ENCODE results near the gene DHX35. TPM values are rescaled to one million over a fixed set of nuclear protein-coding genes. Genes with fewer than 3 reads are reported as not detected.

The DHX35 gene
- total and polyA plus RNA-seq, 9 donors: 7.6 to 10.1 (median 9.2) TPM

DNA sequence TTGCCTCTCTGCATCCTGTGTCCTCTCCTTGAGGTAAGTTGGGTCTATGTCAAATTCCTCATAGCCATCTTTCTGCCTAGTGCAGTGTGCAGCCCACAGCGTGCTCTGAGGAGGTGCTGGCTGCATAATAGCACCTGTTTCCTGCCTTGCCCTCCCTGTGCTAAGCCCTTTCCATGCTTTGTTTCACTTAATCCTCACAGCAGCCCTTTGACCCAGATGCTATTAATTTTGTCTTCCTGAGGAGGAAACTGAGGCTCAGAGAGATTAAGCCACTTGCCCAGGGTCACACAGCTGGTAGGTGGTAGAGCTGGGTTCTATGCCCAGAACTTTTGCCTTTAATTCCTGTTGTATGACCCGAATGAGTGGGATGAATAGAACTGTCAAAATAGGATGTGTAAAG, 22.5 kb upstream of the DHX35 start:
- Histone ChIP-seq H3K27ac (ENCODE audit: low read length) (no peak overlapping the region), H3K4me3 (ENCODE audit: low read length) (no peak overlapping the region), H3K27me3 (ENCODE audit: control insufficient read depth, insufficient read depth, low read length) (no peaks in the 10 kb centered on the region), H3K4me1 (ENCODE audit: control insufficient read depth, insufficient read depth, low read length) (no peaks in the 10 kb centered on the region), H3K9me3 (replicated peaks; ENCODE audit: control insufficient read depth, low read depth, low read length) (no peaks in the 10 kb centered on the region), H3K36me3 (ENCODE audit: control insufficient read depth, insufficient read depth, low read length) (peaks cover 21% of the 10 kb centered on the region)
- whole genome bisulfite sequencing (ENCODE audit: insufficient coverage): 60% methylated on average over 1 of the region's 2 CpGs
- DNase-seq: no peak

DNA sequence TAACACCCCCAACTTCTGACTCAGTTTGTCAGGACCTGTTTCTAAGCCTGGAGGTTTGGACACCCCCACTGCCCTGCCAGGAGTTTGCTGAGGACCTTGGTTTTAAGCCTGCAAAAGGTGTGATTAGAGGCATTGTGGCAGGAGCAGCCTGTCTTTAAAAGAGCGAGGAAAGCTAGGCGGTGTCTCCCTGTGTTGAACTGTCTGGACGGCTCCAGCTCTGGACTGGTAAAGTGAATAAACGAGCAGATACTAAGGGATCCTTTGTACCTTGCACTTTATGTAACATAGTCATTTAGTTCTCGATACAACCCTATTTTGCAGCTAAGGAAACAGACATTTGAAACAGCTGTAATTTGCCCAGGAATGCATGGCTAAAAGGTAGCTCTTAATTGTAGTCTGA, 21.5 kb upstream of the DHX35 start:
- Histone ChIP-seq H3K9me3 (replicated peaks; ENCODE audit: control insufficient read depth, low read depth, low read length) (no peaks in the 10 kb centered on the region), H3K4me1 (ENCODE audit: control insufficient read depth, insufficient read depth, low read length) (no peaks in the 10 kb centered on the region), H3K27me3 (ENCODE audit: control insufficient read depth, insufficient read depth, low read length) (no peaks in the 10 kb centered on the region), H3K27ac (ENCODE audit: low read length) (no peak overlapping the region), H3K4me3 (ENCODE audit: low read length) (no peak overlapping the region), H3K36me3 (ENCODE audit: control insufficient read depth, insufficient read depth, low read length) (peaks cover 21% of the 10 kb centered on the region)
- DNase-seq: no peak
- WGBS (ENCODE audit: insufficient coverage): 100% methylated on average over 4 of the region's 5 CpGs

DNA sequence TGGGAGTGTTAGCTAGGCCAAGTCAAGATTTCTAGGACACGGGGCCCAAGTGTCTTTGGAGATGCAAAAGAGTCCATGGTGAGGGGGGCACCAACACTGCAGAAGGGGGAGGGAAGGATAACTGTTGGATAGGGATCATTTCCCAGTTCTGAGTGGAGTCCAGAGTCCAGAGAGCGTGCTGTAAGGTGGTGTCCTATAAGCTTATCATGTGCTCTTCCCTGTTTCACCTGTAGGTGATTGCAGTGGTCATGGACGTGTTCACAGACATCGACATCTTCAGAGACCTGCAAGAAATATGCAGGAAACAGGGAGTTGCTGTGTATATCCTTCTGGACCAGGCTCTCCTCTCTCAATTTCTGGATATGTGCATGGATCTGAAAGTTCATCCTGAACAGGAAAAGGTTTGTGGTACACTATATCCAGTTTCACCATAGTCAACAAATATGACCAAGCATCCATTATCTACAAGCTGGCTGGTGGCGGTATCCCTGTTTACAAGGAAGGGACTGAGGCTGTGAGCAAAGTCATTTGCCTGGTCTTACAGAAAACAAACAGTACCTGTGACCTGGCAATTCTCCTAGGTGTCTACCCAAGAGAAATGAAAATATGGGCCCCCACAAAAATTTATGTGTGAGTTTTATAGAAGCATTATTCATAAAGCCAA, 20.3 kb upstream of the DHX35 start:
- Histone ChIP-seq H3K4me1 (ENCODE audit: control insufficient read depth, insufficient read depth, low read length) (no peaks in the 10 kb centered on the region), H3K36me3 (ENCODE audit: control insufficient read depth, insufficient read depth, low read length) (peaks cover 21% of the 10 kb centered on the region), H3K27me3 (ENCODE audit: control insufficient read depth, insufficient read depth, low read length) (no peaks in the 10 kb centered on the region), H3K9me3 (replicated peaks; ENCODE audit: control insufficient read depth, low read depth, low read length) (no peaks in the 10 kb centered on the region), H3K27ac (ENCODE audit: low read length) (no peak overlapping the region), H3K4me3 (ENCODE audit: low read length) (no peak overlapping the region)
- DNase-seq: no peak
- WGBS (ENCODE audit: insufficient coverage): 95% methylated on average over 2 of the region's 5 CpGs

DNA sequence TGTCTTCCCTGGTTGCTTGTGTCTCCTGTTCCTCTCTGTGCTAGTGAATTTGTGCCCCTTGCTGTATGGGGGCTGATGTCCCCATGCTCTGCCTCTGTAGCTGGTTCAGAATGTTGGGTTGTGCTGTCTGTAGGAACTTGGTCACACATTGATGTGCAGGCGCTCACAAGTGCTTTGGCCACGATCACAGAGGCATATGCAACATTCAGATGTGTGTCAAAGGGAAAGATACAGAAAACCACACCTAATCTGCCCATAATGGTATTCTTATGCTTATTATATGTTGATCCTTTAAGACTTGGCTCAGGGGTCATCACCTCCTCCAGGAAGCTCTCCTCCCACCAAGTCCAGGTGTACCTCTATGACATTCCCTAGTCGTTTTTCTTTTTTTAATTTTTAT, 17.1 kb upstream of the DHX35 start:
- no peaks in the 10 kb centered on the region for H3K9me3 ChIP-seq (replicated peaks; ENCODE audit: control insufficient read depth, low read depth, low read length)
- no peak overlapping the region for H3K27ac ChIP-seq (ENCODE audit: low read length)
- H3K36me3 ChIP-seq (ENCODE audit: control insufficient read depth, insufficient read depth, low read length): peaks cover 21% of the 10 kb centered on the region
- WGBS (ENCODE audit: insufficient coverage): no CpG with 5 or more reads among the region's 3 CpGs
- no peak overlapping the region for H3K4me3 ChIP-seq (ENCODE audit: low read length)
- H3K4me1 ChIP-seq (ENCODE audit: control insufficient read depth, insufficient read depth, low read length): no peaks in the 10 kb centered on the region
- no peaks in the 10 kb centered on the region for H3K27me3 ChIP-seq (ENCODE audit: control insufficient read depth, insufficient read depth, low read length)
- no peak for DNase-seq

DNA sequence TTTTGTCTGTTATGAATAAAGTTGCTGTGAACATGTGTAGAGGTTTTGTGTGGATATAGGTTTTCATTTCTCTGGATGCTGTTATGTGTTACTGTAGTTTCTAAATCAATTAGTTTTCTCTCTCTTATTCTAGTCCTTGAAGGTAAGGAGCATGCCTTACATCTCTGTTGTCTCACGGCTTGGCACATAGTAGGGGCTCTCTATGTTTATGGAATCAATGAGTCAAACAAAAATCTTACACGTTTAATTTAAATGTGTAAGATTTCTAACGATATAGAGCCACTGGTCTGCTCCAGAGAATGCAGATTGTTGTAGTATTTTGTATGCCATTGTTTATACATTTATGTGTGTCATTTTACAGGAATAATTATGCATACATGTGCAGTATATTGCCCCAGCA, 15.3 kb upstream of the DHX35 start:
- Histone ChIP-seq H3K9me3 (replicated peaks; ENCODE audit: control insufficient read depth, low read depth, low read length) (no peaks in the 10 kb centered on the region), H3K36me3 (ENCODE audit: control insufficient read depth, insufficient read depth, low read length) (peaks cover 28% of the 10 kb centered on the region), H3K27me3 (ENCODE audit: control insufficient read depth, insufficient read depth, low read length) (no peaks in the 10 kb centered on the region), H3K4me1 (ENCODE audit: control insufficient read depth, insufficient read depth, low read length) (no peaks in the 10 kb centered on the region), H3K4me3 (ENCODE audit: low read length) (no peak overlapping the region), H3K27ac (ENCODE audit: low read length) (no peak overlapping the region)
- no peak for DNase-seq
- 100% methylated on average over 2 of the region's 3 CpGs for WGBS (ENCODE audit: insufficient coverage)

DNA sequence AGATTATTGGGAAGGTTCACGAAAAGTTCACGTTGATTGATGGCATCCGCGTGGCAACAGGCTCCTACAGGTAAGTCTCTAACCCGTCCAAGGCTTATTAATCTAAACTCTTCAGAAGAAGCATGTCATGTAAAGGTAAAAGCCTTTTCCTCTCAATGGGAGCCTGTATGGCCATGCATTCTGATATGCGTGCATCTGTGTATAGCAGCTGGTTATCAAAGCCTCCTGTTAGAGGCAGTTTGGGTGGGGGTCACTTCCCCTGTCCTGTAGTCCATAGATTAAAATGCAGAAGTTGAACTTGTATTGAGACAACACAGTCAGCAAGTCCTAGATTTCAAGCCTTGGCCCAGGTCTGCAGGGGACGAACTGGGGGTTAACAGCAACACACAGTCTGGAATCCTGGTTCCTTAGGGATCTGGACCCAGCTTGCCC, 14.2 kb upstream of the DHX35 start:
- no peaks in the 10 kb centered on the region for H3K9me3 ChIP-seq (replicated peaks; ENCODE audit: control insufficient read depth, low read depth, low read length)
- peaks cover 28% of the 10 kb centered on the region for H3K36me3 ChIP-seq (ENCODE audit: control insufficient read depth, insufficient read depth, low read length)
- H3K27me3 ChIP-seq (ENCODE audit: control insufficient read depth, insufficient read depth, low read length): no peaks in the 10 kb centered on the region
- WGBS (ENCODE audit: insufficient coverage): 100% methylated on average over 1 of the region's 7 CpGs
- DNase-seq: no peak
- H3K27ac ChIP-seq (ENCODE audit: low read length): no peak overlapping the region
- H3K4me3 ChIP-seq (ENCODE audit: low read length): no peak overlapping the region
- H3K4me1 ChIP-seq (ENCODE audit: control insufficient read depth, insufficient read depth, low read length): no peaks in the 10 kb centered on the region

DNA sequence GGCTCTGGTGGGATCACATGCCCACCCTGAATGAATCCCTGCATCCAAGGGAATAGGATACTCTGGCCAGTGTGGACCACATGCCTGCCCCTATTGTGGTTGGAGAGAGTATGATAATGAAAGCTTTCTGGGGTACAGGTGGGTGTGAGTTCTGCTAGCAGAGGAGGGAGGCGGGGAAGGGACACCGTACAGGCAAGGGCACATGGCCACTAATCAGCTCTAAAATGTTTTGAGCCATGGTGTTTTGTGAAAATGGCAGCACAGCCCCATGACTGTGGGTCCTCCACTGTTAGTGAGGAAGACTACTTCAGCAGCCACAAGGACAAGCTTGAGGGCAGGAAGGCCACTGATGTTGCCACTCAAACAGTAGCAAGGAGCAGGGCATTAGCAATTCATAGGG, 11.9 kb upstream of the DHX35 start:
- no peaks in the 10 kb centered on the region for H3K4me1 ChIP-seq (ENCODE audit: control insufficient read depth, insufficient read depth, low read length)
- no peak overlapping the region for H3K27ac ChIP-seq (ENCODE audit: low read length)
- H3K4me3 ChIP-seq (ENCODE audit: low read length): no peak overlapping the region
- WGBS (ENCODE audit: insufficient coverage): 95% methylated on average over 2 of the region's 2 CpGs
- no peak for DNase-seq
- H3K27me3 ChIP-seq (ENCODE audit: control insufficient read depth, insufficient read depth, low read length): no peaks in the 10 kb centered on the region
- peaks cover 29% of the 10 kb centered on the region for H3K36me3 ChIP-seq (ENCODE audit: control insufficient read depth, insufficient read depth, low read length)
- no peaks in the 10 kb centered on the region for H3K9me3 ChIP-seq (replicated peaks; ENCODE audit: control insufficient read depth, low read depth, low read length)

DNA sequence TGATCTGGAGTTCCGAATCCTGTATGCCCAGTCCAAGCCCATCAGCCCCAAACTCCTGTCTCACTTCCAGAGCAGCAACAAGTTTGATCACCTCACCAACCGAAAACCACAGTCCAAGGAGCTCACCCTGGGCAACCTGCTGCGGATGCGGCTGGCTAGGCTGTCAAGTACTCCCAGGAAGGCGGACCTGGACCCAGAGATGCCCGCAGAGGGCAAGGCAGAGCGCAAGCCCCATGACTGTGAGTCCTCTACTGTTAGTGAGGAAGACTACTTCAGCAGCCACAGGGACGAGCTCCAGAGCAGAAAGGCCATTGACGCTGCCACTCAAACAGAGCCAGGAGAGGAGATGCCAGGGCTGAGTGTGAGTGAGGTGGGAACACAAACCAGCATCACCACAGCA, 10.5 kb upstream of the DHX35 start:
- 95% methylated on average over 8 of the region's 9 CpGs for WGBS (ENCODE audit: insufficient coverage)
- peaks cover 29% of the 10 kb centered on the region for H3K36me3 ChIP-seq (ENCODE audit: control insufficient read depth, insufficient read depth, low read length)
- no peaks in the 10 kb centered on the region for H3K27me3 ChIP-seq (ENCODE audit: control insufficient read depth, insufficient read depth, low read length)
- no peaks in the 10 kb centered on the region for H3K9me3 ChIP-seq (replicated peaks; ENCODE audit: control insufficient read depth, low read depth, low read length)
- DNase-seq: no peak
- H3K4me3 ChIP-seq (ENCODE audit: low read length): no peak overlapping the region
- H3K4me1 ChIP-seq (ENCODE audit: control insufficient read depth, insufficient read depth, low read length): no peaks in the 10 kb centered on the region
- H3K27ac ChIP-seq (ENCODE audit: low read length): no peak overlapping the region

DNA sequence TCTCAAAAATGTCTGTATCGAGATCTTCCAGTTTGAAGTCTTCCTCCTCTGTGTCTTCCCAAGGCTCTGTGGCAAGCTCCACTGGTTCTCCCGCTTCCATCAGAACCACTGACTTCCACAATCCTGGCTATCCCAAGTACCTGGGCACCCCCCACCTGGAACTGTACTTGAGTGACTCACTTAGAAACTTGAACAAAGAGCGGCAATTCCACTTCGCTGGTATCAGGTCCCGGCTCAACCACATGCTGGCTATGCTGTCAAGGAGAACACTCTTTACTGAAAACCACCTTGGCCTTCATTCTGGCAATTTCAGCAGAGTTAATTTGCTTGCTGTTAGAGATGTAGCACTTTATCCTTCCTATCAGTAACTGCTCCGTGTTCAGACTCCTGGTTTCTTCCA, 10.0 kb upstream of the DHX35 start:
- Histone ChIP-seq H3K27ac (ENCODE audit: low read length) (no peak overlapping the region), H3K36me3 (ENCODE audit: control insufficient read depth, insufficient read depth, low read length) (peaks cover 29% of the 10 kb centered on the region), H3K27me3 (ENCODE audit: control insufficient read depth, insufficient read depth, low read length) (no peaks in the 10 kb centered on the region), H3K4me1 (ENCODE audit: control insufficient read depth, insufficient read depth, low read length) (no peaks in the 10 kb centered on the region), H3K9me3 (replicated peaks; ENCODE audit: control insufficient read depth, low read depth, low read length) (no peaks in the 10 kb centered on the region), H3K4me3 (ENCODE audit: low read length) (no peak overlapping the region)
- 100% methylated on average over 2 of the region's 6 CpGs for WGBS (ENCODE audit: insufficient coverage)
- no peak for DNase-seq

DNA sequence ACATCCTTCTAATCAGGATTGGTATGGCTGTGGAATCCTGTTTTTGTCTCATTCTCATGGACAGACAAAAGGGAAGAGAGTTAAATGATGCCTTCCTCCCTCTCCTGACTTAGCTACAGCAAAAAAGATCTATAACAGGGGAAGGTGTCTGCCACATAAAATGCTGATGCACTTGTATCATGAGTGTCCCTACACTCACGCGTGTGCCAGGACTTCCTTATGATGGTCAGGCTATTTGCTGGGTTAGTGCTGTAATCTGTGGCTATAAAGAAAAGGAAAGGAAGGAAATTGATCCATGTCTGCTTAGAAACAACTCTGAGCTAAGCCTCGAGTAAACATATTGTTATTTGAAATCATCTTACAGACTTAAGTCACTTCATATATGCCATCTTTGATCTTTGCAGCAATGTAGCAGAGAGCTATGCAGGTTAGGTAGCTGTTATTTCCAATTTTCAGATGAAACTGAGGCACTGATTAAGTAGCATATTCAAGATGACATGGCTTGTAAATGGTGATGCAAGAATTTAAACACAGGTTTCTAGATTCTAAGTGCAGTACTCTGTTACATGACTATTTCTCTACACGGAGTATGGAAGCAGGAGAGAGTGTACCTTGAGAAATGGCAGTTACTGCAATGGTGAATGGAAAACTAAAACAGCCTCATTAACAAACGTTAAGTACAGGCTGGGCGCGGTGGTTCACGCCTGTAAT, 8.4 kb upstream of the DHX35 start:
- no peak overlapping the region for H3K27ac ChIP-seq (ENCODE audit: low read length)
- H3K27me3 ChIP-seq (ENCODE audit: control insufficient read depth, insufficient read depth, low read length): no peaks in the 10 kb centered on the region
- H3K9me3 ChIP-seq (replicated peaks; ENCODE audit: control insufficient read depth, low read depth, low read length): no peaks in the 10 kb centered on the region
- no peaks in the 10 kb centered on the region for H3K4me1 ChIP-seq (ENCODE audit: control insufficient read depth, insufficient read depth, low read length)
- no peak for DNase-seq
- H3K4me3 ChIP-seq (ENCODE audit: low read length): no peak overlapping the region
- H3K36me3 ChIP-seq (ENCODE audit: control insufficient read depth, insufficient read depth, low read length): peaks cover 23% of the 10 kb centered on the region
- WGBS (ENCODE audit: insufficient coverage): no CpG with 5 or more reads among the region's 8 CpGs

Data from muscle of leg (tissue), 11 donors.